GM12878 (cell line): ENCODE data around the gene ARRDC1. TPM values are rescaled to one million over a fixed set of nuclear protein-coding genes. Genes with fewer than 3 reads are reported as not detected.

ENCODE experiments used
- CHD2 ChIP-seq: IDR thresholded peaks from 2 replicates; pipeline ENCODE4 v1.6.1; 2011; ENCODE audit warnings: low read depth, low read length, improper control_type of control experiment, borderline replicate concordance
- ETV6 ChIP-seq, 2 experiments: fragments of 450-650 bp in 1 of 2; IDR thresholded peaks in 1 of 2; conservative IDR thresholded peaks in 1 of 2; 2 replicates each; pipeline ENCODE4 v1.6.1; 2014; ENCODE audit warnings: antibody characterized with exemption in 1 of 2, borderline replicate concordance in 1 of 2, low read depth in 1 of 2, mild to moderate bottlenecking in 1 of 2, moderate library complexity in 1 of 2
- FOS ChIP-seq: IDR thresholded peaks from 3 replicates; pipeline ENCODE4 v1.6.1; 2011; ENCODE audit warnings: borderline replicate concordance; ENCODE audit not compliant: insufficient read length; ENCODE audit errors: extremely low read depth
- GATAD2B ChIP-seq: fragments of 450-650 bp; conservative IDR thresholded peaks from 2 replicates; pipeline ENCODE4 v1.6.1; 2017; ENCODE audit warnings: low read depth, mild to moderate bottlenecking, moderate library complexity
- IKZF1 ChIP-seq: fragments of 450-650 bp; conservative IDR thresholded peaks from 2 replicates; pipeline ENCODE4 v1.6.1; 2017; ENCODE audit warnings: antibody characterized with exemption, mild to moderate bottlenecking
- MEF2B ChIP-seq: fragments of 450-650 bp; IDR thresholded peaks from 2 replicates; pipeline ENCODE4 v1.6.1; 2018; ENCODE audit warnings: mild to moderate bottlenecking, moderate library complexity; ENCODE audit not compliant: partially characterized antibody, poor library complexity, severe bottlenecking
- PAX8 ChIP-seq: fragments of 450-650 bp; IDR thresholded peaks from 2 replicates; pipeline ENCODE4 v1.6.1; 2017; ENCODE audit warnings: mild to moderate bottlenecking, moderate library complexity
- RFX5 ChIP-seq: IDR thresholded peaks from 2 replicates; pipeline ENCODE4 v1.6.1; 2011; ENCODE audit warnings: low read depth, low read length, improper control_type of control experiment
- SMARCA5 ChIP-seq: fragments of 450-650 bp; IDR thresholded peaks from 2 replicates; pipeline ENCODE4 v1.6.1; 2017; ENCODE audit warnings: mild to moderate bottlenecking
- ZNF207 ChIP-seq: fragments of 450-650 bp; IDR thresholded peaks from 2 replicates; pipeline ENCODE4 v1.6.1; 2014; ENCODE audit warnings: antibody characterized with exemption, mild to moderate bottlenecking, borderline replicate concordance
- polyA plus RNA-seq, 11 experiments: library from polyadenylated mRNA; depleted of rRNA in 4 of 11; unstranded in 6 of 11; stranded (reverse) in 5 of 11; fragments of >200 nt; fragmentation: Nextera tagmentation in 4 of 11; fragmentation: Illumina TruSeq in 1 of 11; extraction: Ambion mirVana in 4 of 11; extraction: Trizol in 1 of 11; gene quantifications; 1 replicate in 1 of 11; 2 replicates in 10 of 11; pipeline versions ENCODE4 v1.2.1 to v1.2.3, GENCODE V29; 2011 to 2016; ENCODE audit warnings: inconsistent platforms in 2 of 11, missing spikeins in 2 of 11, low read depth in 1 of 11
- total RNA-seq, 4 experiments: library from RNA; depleted of rRNA in 3 of 4; stranded (reverse); fragments of >200 nt in 3 of 4; fragmentation: Illumina TruSeq in 1 of 4; extraction: Trizol in 1 of 4; gene quantifications; 2 replicates each; pipeline versions ENCODE4 v1.2.1 to v1.2.3, GENCODE V29; 2013 to 2021
- TF ChIP-seq, protein P1 (sequence below), 3 experiments: IDR thresholded peaks in 2 of 3; conservative IDR thresholded peaks in 1 of 3; 2 replicates each; pipeline ENCODE4 v1.5.1; 2011; ENCODE audit warnings: low read depth in 3 of 3, low read length in 3 of 3, mild to moderate bottlenecking in 3 of 3, control low read depth in 2 of 3, moderate library complexity in 2 of 3, inconsistent platforms in 1 of 3, mixed read lengths in 1 of 3; ENCODE audit not compliant: control insufficient read depth in 2 of 3, insufficient read depth in 1 of 3; ENCODE audit errors: extremely low read depth in 1 of 3
- TF ChIP-seq, protein P2 (sequence below): fragments of 450-650 bp; formaldehyde crosslinking; IDR thresholded peaks from 2 replicates; pipeline ENCODE4 v1.4.0; 2020; ENCODE audit warnings: mild to moderate bottlenecking, moderate library complexity
- TF ChIP-seq, protein P3 (sequence below): fragments of 450-650 bp; IDR thresholded peaks from 2 replicates; pipeline ENCODE4 v1.6.1; 2017; ENCODE audit warnings: mild to moderate bottlenecking, low read depth, inconsistent platforms; ENCODE audit not compliant: poor library complexity, severe bottlenecking
- TF ChIP-seq, protein P4 (sequence below): IDR thresholded peaks from 2 replicates; pipeline ENCODE4 v1.6.1; 2012; ENCODE audit warnings: mild to moderate bottlenecking, low read depth, low read length

ARRDC1 gene
- total and polyA plus RNA-seq, 10 of the 15 experiments (the other 5 are each of a cell fraction or from before 2014, with no cell fraction given), result 0.23 to 34.4 (median 20.9) TPM

DNA sequence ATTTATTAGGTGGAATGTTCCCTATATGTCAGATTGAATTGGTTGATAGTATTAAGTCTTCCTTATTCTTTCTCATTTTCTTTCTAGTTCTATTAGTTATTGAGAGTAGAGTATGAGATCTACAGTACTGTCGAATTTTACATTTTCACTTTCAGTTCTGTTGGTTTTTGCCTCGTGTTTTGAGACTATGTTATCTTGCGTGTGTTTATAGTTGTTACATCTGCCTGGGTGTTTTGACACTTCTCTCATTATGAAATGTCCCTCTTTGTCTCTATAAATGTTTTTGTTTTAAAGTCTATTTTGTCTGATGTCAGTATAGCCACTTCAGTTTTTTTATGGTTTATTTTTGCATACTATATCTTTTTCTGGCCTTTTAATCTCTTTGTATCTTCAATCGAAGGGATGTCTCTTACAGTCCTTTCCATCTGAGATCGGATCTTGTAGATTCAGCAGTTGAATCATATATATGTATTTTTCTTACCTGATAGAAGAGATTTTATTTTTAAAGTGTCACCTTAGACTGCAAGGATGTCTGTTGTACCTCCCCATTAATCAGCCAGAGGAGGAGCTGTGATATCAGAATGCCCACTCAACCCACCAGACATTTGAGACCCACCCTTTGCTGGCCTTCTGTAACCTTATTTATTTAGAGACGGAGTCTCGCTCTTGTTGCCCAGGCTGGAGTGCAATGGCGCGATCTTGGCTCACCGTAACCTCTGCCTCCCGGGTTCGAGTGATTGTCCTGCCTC, 34.0 kb downstream of the ARRDC1 start (continued):
- TF ChIP-seq, protein P1, sequence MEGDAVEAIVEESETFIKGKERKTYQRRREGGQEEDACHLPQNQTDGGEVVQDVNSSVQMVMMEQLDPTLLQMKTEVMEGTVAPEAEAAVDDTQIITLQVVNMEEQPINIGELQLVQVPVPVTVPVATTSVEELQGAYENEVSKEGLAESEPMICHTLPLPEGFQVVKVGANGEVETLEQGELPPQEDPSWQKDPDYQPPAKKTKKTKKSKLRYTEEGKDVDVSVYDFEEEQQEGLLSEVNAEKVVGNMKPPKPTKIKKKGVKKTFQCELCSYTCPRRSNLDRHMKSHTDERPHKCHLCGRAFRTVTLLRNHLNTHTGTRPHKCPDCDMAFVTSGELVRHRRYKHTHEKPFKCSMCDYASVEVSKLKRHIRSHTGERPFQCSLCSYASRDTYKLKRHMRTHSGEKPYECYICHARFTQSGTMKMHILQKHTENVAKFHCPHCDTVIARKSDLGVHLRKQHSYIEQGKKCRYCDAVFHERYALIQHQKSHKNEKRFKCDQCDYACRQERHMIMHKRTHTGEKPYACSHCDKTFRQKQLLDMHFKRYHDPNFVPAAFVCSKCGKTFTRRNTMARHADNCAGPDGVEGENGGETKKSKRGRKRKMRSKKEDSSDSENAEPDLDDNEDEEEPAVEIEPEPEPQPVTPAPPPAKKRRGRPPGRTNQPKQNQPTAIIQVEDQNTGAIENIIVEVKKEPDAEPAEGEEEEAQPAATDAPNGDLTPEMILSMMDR (IDR thresholded peaks at IDR 0.05 in 2 of 3, conservative IDR thresholded peaks at IDR 0.05 in 1 of 3; ENCODE audit: control insufficient read depth in 2 of 3, extremely low read depth in 1 of 3, insufficient read depth in 1 of 3, low read depth in 3 of 3, low read length in 3 of 3), result no peak
- no peak for TF ChIP-seq SMARCA5
- TF ChIP-seq PAX8, result peak; percentile 63; the same call in 1 of the 2 replicates
- no peak for TF ChIP-seq IKZF1
- TF ChIP-seq, protein P2, sequence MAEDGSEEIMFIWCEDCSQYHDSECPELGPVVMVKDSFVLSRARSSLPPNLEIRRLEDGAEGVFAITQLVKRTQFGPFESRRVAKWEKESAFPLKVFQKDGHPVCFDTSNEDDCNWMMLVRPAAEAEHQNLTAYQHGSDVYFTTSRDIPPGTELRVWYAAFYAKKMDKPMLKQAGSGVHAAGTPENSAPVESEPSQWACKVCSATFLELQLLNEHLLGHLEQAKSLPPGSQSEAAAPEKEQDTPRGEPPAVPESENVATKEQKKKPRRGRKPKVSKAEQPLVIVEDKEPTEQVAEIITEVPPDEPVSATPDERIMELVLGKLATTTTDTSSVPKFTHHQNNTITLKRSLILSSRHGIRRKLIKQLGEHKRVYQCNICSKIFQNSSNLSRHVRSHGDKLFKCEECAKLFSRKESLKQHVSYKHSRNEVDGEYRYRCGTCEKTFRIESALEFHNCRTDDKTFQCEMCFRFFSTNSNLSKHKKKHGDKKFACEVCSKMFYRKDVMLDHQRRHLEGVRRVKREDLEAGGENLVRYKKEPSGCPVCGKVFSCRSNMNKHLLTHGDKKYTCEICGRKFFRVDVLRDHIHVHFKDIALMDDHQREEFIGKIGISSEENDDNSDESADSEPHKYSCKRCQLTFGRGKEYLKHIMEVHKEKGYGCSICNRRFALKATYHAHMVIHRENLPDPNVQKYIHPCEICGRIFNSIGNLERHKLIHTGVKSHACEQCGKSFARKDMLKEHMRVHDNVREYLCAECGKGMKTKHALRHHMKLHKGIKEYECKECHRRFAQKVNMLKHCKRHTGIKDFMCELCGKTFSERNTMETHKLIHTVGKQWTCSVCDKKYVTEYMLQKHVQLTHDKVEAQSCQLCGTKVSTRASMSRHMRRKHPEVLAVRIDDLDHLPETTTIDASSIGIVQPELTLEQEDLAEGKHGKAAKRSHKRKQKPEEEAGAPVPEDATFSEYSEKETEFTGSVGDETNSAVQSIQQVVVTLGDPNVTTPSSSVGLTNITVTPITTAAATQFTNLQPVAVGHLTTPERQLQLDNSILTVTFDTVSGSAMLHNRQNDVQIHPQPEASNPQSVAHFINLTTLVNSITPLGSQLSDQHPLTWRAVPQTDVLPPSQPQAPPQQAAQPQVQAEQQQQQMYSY (CRISPR knock-in tag), result no peak
- TF ChIP-seq ETV6 (conservative IDR thresholded peaks at IDR 0.05 in 1 of 2, IDR thresholded peaks at IDR 0.05 in 1 of 2; ENCODE audit: borderline replicate concordance in 1 of 2, low read depth in 1 of 2), result no peak
- TF ChIP-seq MEF2B, result peak; percentile 16
- no peak for TF ChIP-seq RFX5
- TF ChIP-seq, protein P3, sequence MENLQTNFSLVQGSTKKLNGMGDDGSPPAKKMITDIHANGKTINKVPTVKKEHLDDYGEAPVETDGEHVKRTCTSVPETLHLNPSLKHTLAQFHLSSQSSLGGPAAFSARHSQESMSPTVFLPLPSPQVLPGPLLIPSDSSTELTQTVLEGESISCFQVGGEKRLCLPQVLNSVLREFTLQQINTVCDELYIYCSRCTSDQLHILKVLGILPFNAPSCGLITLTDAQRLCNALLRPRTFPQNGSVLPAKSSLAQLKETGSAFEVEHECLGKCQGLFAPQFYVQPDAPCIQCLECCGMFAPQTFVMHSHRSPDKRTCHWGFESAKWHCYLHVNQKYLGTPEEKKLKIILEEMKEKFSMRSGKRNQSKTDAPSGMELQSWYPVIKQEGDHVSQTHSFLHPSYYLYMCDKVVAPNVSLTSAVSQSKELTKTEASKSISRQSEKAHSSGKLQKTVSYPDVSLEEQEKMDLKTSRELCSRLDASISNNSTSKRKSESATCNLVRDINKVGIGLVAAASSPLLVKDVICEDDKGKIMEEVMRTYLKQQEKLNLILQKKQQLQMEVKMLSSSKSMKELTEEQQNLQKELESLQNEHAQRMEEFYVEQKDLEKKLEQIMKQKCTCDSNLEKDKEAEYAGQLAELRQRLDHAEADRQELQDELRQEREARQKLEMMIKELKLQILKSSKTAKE, result no peak
- TF ChIP-seq, protein P4, sequence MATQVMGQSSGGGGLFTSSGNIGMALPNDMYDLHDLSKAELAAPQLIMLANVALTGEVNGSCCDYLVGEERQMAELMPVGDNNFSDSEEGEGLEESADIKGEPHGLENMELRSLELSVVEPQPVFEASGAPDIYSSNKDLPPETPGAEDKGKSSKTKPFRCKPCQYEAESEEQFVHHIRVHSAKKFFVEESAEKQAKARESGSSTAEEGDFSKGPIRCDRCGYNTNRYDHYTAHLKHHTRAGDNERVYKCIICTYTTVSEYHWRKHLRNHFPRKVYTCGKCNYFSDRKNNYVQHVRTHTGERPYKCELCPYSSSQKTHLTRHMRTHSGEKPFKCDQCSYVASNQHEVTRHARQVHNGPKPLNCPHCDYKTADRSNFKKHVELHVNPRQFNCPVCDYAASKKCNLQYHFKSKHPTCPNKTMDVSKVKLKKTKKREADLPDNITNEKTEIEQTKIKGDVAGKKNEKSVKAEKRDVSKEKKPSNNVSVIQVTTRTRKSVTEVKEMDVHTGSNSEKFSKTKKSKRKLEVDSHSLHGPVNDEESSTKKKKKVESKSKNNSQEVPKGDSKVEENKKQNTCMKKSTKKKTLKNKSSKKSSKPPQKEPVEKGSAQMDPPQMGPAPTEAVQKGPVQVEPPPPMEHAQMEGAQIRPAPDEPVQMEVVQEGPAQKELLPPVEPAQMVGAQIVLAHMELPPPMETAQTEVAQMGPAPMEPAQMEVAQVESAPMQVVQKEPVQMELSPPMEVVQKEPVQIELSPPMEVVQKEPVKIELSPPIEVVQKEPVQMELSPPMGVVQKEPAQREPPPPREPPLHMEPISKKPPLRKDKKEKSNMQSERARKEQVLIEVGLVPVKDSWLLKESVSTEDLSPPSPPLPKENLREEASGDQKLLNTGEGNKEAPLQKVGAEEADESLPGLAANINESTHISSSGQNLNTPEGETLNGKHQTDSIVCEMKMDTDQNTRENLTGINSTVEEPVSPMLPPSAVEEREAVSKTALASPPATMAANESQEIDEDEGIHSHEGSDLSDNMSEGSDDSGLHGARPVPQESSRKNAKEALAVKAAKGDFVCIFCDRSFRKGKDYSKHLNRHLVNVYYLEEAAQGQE, result no peak
- no peak for TF ChIP-seq ZNF207
- no peak for TF ChIP-seq CHD2
- no peak for TF ChIP-seq GATAD2B
- TF ChIP-seq FOS, result no peak
